AG10803 (cell line): ENCODE data around the gene CALML5.

ENCODE experiments used
- DNase-seq: peaks from one replicate; pipeline ENCODE4 v3.0.0; 2010; ENCODE audit warnings: low read depth
- H3K4me3 ChIP-seq: 2 replicates; pipeline ENCODE4 v1.5.1; 2011; ENCODE audit warnings: mild to moderate bottlenecking, low read length, control low read depth
- CTCF ChIP-seq: conservative IDR thresholded peaks from 2 replicates; pipeline ENCODE4 v1.5.1; 2011; ENCODE audit warnings: mild to moderate bottlenecking, low read length, control low read depth, inconsistent platforms

The CALML5 gene

GRCh38 chr10:5504146-5505072, 5.0 kb upstream of the CALML5 start:
- no peak overlapping the region for H3K4me3 ChIP-seq
- TF ChIP-seq CTCF: no peak
- DNase-seq: no peak

DNA sequence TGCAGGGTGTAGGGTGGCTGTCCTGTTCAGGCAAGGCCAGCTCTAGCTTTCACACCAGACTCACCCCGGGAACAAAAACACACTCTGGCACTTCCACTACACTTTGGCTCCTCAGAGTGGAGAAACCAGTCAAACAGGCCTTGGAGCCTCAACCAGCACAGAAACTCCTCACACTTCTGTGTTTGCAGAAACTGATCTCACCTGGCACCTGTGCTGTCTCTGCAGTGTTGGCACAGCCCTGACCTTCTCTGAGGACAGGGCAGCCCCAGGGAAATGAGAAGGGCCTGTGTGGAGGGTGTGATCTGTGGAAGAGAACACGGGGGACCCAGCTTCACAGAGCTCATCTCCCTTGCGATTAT, 4.1 kb upstream of the CALML5 start:
- DNase-seq: no peak
- no peak for TF ChIP-seq CTCF
- no peak overlapping the region for H3K4me3 ChIP-seq

GRCh38 chr10:5502571-5503476, 3.5 kb upstream of the CALML5 start:
- DNase-seq: no peak
- no peak for TF ChIP-seq CTCF
- no peak overlapping the region for H3K4me3 ChIP-seq

DNA sequence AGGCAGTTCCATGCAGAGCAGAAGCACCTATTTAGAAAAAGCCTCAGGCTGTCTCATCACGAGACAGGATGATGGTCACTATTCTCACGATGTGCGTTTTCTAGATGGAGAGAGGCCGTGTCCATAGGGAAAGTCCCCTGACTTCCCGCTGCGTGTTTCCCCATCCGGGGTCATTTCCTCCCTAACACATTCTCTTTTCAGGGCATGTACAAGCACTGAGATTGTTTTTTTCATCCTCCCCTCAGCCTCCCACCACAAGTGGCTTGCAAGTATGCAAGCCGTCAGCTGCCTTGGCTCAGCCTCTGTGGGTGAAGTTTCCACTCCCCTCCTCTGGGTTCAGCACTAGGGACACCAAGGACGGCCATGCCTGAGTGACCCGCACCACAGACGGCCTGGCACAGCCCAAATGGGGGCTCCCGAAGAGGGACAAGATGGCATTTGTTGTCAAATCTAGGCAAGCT, 2.7 kb upstream of the CALML5 start:
- TF ChIP-seq CTCF: no peak
- DNase-seq: no peak
- no peak overlapping the region for H3K4me3 ChIP-seq

- TF ChIP-seq CTCF: no peak
- no peak overlapping the region for H3K4me3 ChIP-seq
- no peak for DNase-seq
These were observed 1.5 kb upstream of the CALML5 start for GRCh38 chr10:5500910-5501309.

DNA sequence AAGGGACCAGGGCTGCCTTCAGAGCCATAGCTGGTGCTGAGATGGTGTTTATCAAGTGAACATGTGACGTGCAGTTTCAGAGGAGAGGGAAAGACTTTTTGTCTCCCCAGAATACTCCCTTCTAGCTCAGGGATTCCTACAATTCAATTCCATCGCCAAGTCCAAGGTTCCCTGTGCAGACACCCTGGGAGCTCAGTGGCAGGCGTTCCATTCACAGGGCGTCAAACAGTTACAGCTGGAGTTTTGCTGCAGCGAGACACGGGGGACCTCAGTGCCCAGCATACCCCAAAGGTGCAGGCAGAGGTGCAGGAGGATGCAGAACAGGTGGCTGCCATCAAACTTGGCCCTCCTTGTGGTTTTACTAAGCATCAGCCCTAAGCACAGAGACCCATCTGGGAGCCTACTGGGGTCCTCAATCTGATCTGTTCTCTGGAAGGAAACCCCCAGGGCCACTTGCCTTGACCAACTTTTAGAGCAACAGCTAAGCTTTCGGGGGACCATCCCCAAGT, 846 bp upstream of the CALML5 start:
- H3K4me3 ChIP-seq: no peak overlapping the region
- no peak for TF ChIP-seq CTCF
- DNase-seq: no peak
